CD14-positive monocyte (primary cell): ENCODE measurements around the gene PCDHGA7. TPM values are rescaled to one million over a fixed set of nuclear protein-coding genes. Genes with fewer than 3 reads are reported as not detected.
"Not testable (repeated sequence)": the region's sequence is repeated elsewhere in the genome, so short reads cannot be mapped to it uniquely, and the experiment has no call there.

ENCODE experiments used
- DNase-seq, 3 donors: peaks; one replicate each; pipeline ENCODE4 v3.0.0-alpha.2; 2011 to 2022
- H2AFZ ChIP-seq: 2 replicates; pipeline ENCODE4 v1.6.0; 2012; ENCODE audit warnings: mild to moderate bottlenecking, low read depth, low read length, inconsistent platforms; ENCODE audit not compliant: insufficient read depth, poor library complexity, severe bottlenecking
- H3K27ac ChIP-seq, 2 donors: 1 replicate in 1 of 2; 2 replicates in 1 of 2; pipeline ENCODE4 v1.5.1; 2012 to 2013; ENCODE audit warnings: low read length in 2 of 2, control low read depth in 1 of 2, inconsistent platforms in 1 of 2, low read depth in 1 of 2, mild to moderate bottlenecking in 1 of 2
- H3K27me3 ChIP-seq, 2 donors: one replicate each; pipeline versions ENCODE4 v1.6.0 to v1.6.1; 2011 to 2013; ENCODE audit warnings: low read length in 2 of 2; ENCODE audit not compliant: control insufficient read depth in 2 of 2, insufficient read depth in 2 of 2
- H3K36me3 ChIP-seq, 2 donors: replicated peaks in 1 of 2; 1 replicate in 1 of 2; 2 replicates in 1 of 2; pipeline versions ENCODE4 v1.5.1 to v1.6.1; 2012 to 2013; ENCODE audit warnings: low read length in 2 of 2, control low read depth in 1 of 2, inconsistent platforms in 1 of 2, mild to moderate bottlenecking in 1 of 2; ENCODE audit not compliant: insufficient read depth in 2 of 2, control insufficient read depth in 1 of 2
- H3K4me1 ChIP-seq, 2 donors: 1 replicate in 1 of 2; 2 replicates in 1 of 2; pipeline versions ENCODE4 v1.5.1 to v1.6.1; 2012 to 2013; ENCODE audit warnings: low read length in 2 of 2, control low read depth in 1 of 2, inconsistent platforms in 1 of 2, mild to moderate bottlenecking in 1 of 2, moderate library complexity in 1 of 2; ENCODE audit not compliant: insufficient read depth in 2 of 2, control insufficient read depth in 1 of 2
- H3K4me2 ChIP-seq: replicated peaks from 2 replicates; pipeline ENCODE3; 2012; ENCODE audit warnings: low read length, moderate library complexity, mild to moderate bottlenecking; ENCODE audit not compliant: poor library complexity, severe bottlenecking; ENCODE audit errors: extremely low read depth
- H3K4me3 ChIP-seq, 3 experiments: fragments of 200-600 bp in 1 of 3; sonication (generic) in 1 of 3; replicated peaks in 1 of 3; 1 replicate in 2 of 3; 2 replicates in 1 of 3; pipeline ENCODE4 v1.5.1; 2011 to 2013; ENCODE audit warnings: low read length in 3 of 3, mild to moderate bottlenecking in 3 of 3, control low read depth in 2 of 3, low read depth in 2 of 3, inconsistent platforms in 1 of 3, moderate library complexity in 1 of 3
- H3K79me2 ChIP-seq: 2 replicates; pipeline ENCODE4 v1.6.0; 2012; ENCODE audit warnings: mild to moderate bottlenecking, control low read depth, inconsistent platforms, low read length, moderate library complexity; ENCODE audit not compliant: insufficient read depth
- H3K9ac ChIP-seq: 2 replicates; pipeline ENCODE4 v1.6.0; 2017; ENCODE audit warnings: low read length, mild to moderate bottlenecking; ENCODE audit not compliant: insufficient read depth, poor library complexity, severe bottlenecking
- H3K9me3 ChIP-seq, 2 donors: replicated peaks in 1 of 2; 1 replicate in 1 of 2; 2 replicates in 1 of 2; pipeline versions ENCODE4 v1.5.1 to v1.6.1; 2012 to 2013; ENCODE audit warnings: low read length in 2 of 2, control low read depth in 1 of 2; ENCODE audit not compliant: control insufficient read depth in 1 of 2, insufficient read depth in 1 of 2
- H4K20me1 ChIP-seq: 2 replicates; pipeline ENCODE4 v1.6.0; 2012; ENCODE audit warnings: mild to moderate bottlenecking, low read length, control low read depth, moderate library complexity; ENCODE audit not compliant: insufficient read depth
- H3K27ac Mint-ChIP-seq, 7 donors: one replicate each; pipeline ENCODE4 v1.8.0; 2020; ENCODE audit warnings: mild to moderate bottlenecking in 7 of 7, mixed read lengths in 7 of 7, moderate library complexity in 6 of 7, inconsistent platforms in 2 of 7
- H3K27me3 Mint-ChIP-seq, 3 donors: one replicate each; pipeline ENCODE4 v1.8.0; 2021 to 2022; ENCODE audit warnings: low read depth in 3 of 3, mild to moderate bottlenecking in 3 of 3, mixed read lengths in 3 of 3, moderate library complexity in 3 of 3, inconsistent platforms in 1 of 3
- H3K36me3 Mint-ChIP-seq, 2 donors: one replicate each; pipeline ENCODE4 v1.8.0; 2020; ENCODE audit warnings: mixed read lengths in 2 of 2, inconsistent platforms in 1 of 2, mild to moderate bottlenecking in 1 of 2
- H3K4me1 Mint-ChIP-seq: one replicate; pipeline ENCODE4 v1.8.0; 2020; ENCODE audit warnings: mild to moderate bottlenecking, mixed read lengths
- H3K4me3 Mint-ChIP-seq, 2 donors: one replicate each; pipeline ENCODE4 v1.8.0; 2020; ENCODE audit warnings: mild to moderate bottlenecking in 2 of 2, mixed read lengths in 2 of 2, moderate library complexity in 1 of 2
- H3K9me3 Mint-ChIP-seq, 7 donors: one replicate each; pipeline ENCODE4 v1.8.0; 2020 to 2022; ENCODE audit warnings: mixed read lengths in 7 of 7, mild to moderate bottlenecking in 6 of 7, moderate library complexity in 6 of 7, inconsistent platforms in 2 of 7
- WGBS: methylation state at CpG from one replicate; pipeline ENCODE4 v1.1.5; 2013; ENCODE audit warnings: missing lambda C conversion rate; ENCODE audit not compliant: insufficient coverage; 5-methylcytosine and 5-hydroxymethylcytosine counted together
- intact Hi-C, 2 donors: fragments of 100-400 bp; cut with micrococcal nuclease; formaldehyde crosslinking; loops; one replicate each; pipeline versions ENCODE4 v1.15.0 to v1.15.1; 2023
- polyA plus RNA-seq, 3 donors: library from polyadenylated mRNA; depleted of rRNA in 1 of 3; unstranded in 2 of 3; stranded (reverse) in 1 of 3; fragments of 300-500 nt in 2 of 3; fragments of >200 nt in 1 of 3; fragmentation: Illumina TruSeq in 2 of 3; gene quantifications; 1 replicate in 2 of 3; 2 replicates in 1 of 3; pipeline ENCODE4 v1.2.3, GENCODE V29; 2012 to 2021
- TF ChIP-seq, protein P1 (sequence below): fragments of 200-600 bp; IDR thresholded peaks from one replicate; pipeline ENCODE4 v1.8.0; 2022; ENCODE audit warnings: antibody characterized with exemption, mild to moderate bottlenecking

PCDHGA7 gene
- polyA plus RNA-seq, 3 donors = not detected

DNA sequence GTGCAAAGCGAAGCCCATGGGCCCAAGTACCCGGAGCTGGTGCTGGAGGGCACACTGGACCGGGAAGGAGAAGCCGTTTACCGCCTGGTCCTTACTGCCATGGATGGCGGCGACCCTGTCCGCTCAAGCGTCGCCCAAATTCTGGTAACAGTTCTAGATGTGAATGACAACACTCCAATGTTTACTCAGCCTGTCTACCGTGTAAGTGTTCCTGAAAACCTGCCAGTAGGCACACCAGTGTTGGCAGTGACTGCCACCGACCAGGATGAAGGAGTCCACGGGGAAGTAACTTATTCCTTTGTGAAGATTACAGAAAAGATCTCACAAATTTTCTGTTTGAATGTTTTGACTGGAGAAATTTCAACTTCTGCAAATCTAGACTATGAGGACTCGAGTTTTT is 7.9 kb upstream of the PCDHGA7 start:
- no peak for DNase-seq
- H3K9me3 ChIP-seq = peaks cover 64 to 73% of the 10 kb centered on the region in 2 donors
- Mint-ChIP-seq H3K27ac (no peak overlapping the region), H3K36me3 (peaks cover 6 to 11% of the 10 kb centered on the region in 2 donors), H3K4me1 (peaks cover 8% of the 10 kb centered on the region), H3K27me3 (peaks cover 37 to 70% (median 58%) of the 10 kb centered on the region in 3 donors), H3K9me3 (peaks cover 42 to 83% (median 73%) of the 10 kb centered on the region in 7 donors), H3K4me3 (peak overlapping the region in 1 of 2 donors; percentile 57)
- no peak overlapping the region for H3K9ac ChIP-seq
- H4K20me1 ChIP-seq = no peaks in the 10 kb centered on the region
- H3K36me3 ChIP-seq = no peaks in the 10 kb centered on the region
- 65% methylated on average over 11 of the region's 14 CpGs for WGBS
- no peaks in the 10 kb centered on the region for H3K79me2 ChIP-seq
- H3K4me2 ChIP-seq = no peak overlapping the region
- H3K27me3 ChIP-seq = peaks cover 31 to 82% of the 10 kb centered on the region in 2 donors
- intact Hi-C loops = no loop called here
- no peaks in the 10 kb centered on the region for H3K4me1 ChIP-seq
- H3K27ac ChIP-seq = no peak overlapping the region
- no peak overlapping the region for H3K4me3 ChIP-seq
- H2AFZ ChIP-seq = no peak overlapping the region
- TF ChIP-seq, protein P1, sequence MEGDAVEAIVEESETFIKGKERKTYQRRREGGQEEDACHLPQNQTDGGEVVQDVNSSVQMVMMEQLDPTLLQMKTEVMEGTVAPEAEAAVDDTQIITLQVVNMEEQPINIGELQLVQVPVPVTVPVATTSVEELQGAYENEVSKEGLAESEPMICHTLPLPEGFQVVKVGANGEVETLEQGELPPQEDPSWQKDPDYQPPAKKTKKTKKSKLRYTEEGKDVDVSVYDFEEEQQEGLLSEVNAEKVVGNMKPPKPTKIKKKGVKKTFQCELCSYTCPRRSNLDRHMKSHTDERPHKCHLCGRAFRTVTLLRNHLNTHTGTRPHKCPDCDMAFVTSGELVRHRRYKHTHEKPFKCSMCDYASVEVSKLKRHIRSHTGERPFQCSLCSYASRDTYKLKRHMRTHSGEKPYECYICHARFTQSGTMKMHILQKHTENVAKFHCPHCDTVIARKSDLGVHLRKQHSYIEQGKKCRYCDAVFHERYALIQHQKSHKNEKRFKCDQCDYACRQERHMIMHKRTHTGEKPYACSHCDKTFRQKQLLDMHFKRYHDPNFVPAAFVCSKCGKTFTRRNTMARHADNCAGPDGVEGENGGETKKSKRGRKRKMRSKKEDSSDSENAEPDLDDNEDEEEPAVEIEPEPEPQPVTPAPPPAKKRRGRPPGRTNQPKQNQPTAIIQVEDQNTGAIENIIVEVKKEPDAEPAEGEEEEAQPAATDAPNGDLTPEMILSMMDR = no peak

DNA sequence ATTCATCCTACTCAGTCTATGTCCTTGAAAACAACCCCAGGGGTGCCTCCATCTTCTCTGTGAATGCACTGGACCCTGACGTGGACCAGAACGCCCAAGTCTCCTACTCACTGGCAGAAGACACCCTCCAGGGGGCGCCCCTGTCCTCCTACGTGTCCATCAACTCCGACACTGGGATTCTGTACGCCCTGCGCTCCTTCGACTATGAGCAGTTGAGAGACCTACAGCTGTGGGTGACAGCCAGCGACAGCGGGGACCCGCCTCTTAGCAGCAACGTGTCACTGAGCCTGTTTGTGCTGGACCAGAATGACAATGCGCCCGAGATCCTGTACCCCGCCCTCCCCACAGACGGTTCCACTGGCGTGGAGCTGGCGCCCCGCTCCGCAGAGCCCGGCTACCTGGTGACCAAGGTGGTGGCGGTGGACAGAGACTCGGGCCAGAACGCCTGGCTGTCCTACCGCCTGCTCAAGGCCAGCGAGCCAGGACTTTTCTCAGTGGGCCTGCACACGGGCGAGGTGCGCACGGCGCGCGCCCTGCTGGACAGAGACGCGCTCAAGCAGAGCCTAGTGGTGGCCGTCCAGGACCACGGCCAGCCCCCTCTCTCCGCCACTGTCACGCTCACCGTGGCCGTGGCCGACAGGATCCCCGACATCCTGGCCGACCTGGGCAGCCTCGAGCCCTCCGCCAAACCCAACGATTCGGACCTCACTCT is 6.9 kb upstream of the PCDHGA7 start:
- DNase-seq, H3K4me3 ChIP-seq, H3K9ac ChIP-seq, H3K27ac Mint-ChIP-seq, H3K27ac ChIP-seq, H2AFZ ChIP-seq, H3K36me3 ChIP-seq, H3K4me1 Mint-ChIP-seq, H3K79me2 ChIP-seq, H3K4me2 ChIP-seq, H4K20me1 ChIP-seq, intact Hi-C loops, H3K4me1 ChIP-seq: not testable (repeated sequence)
- Histone ChIP-seq H3K9me3 (peaks cover 57 to 67% of the 10 kb centered on the region in 2 donors), H3K27me3 (peaks cover 29 to 77% of the 10 kb centered on the region in 2 donors)
- WGBS = 49% methylated on average over 23 of the region's 48 CpGs
- Mint-ChIP-seq H3K27me3 (peaks cover 34 to 67% (median 48%) of the 10 kb centered on the region in 3 donors), H3K9me3 (peaks cover 38 to 78% (median 69%) of the 10 kb centered on the region in 7 donors), H3K4me3 (peak overlapping the region in 1 of 2 donors; percentile 63), H3K36me3 (peaks cover 6 to 11% of the 10 kb centered on the region in 2 donors)
